ENCODE results near the gene DPYSL3.

The DPYSL3 gene

GRCh38 chr5:147512659-147513379, 3.0 kb upstream of the DPYSL3 start:
- no peak for DNase-seq

- DNase-seq = no peak
Measured at GRCh38 chr5:147510885-147511284, 1.0 kb upstream of the DPYSL3 start.

- no peak for DNase-seq
Measured at GRCh38 chr5:147509041-147509709, 693 bp downstream of the DPYSL3 start.

- no peak for DNase-seq
Measured at GRCh38 chr5:147508711-147509040, 1.2 kb downstream of the DPYSL3 start.

GRCh38 chr5:147507480-147508126, 2.3 kb downstream of the DPYSL3 start:
- DNase-seq = no peak

- no peak for DNase-seq
Measured at GRCh38 chr5:147504535-147504934, 5.3 kb downstream of the DPYSL3 start.

GRCh38 chr5:147504011-147504410, 5.9 kb downstream of the DPYSL3 start:
- no peak for DNase-seq

- no peak for DNase-seq
Measured at GRCh38 chr5:147490989-147491388, 18.9 kb downstream of the DPYSL3 start.

GRCh38 chr5:147487031-147487750, 22.7 kb downstream of the DPYSL3 start:
- no peak for DNase-seq

GRCh38 chr5:147485814-147486213, 24.1 kb downstream of the DPYSL3 start:
- DNase-seq = no peak

- DNase-seq = no peak
Measured at GRCh38 chr5:147485046-147485445, 24.8 kb downstream of the DPYSL3 start.

GRCh38 chr5:147484708-147485020, 25.2 kb downstream of the DPYSL3 start:
- DNase-seq = no peak

GRCh38 chr5:147483961-147484707, 25.7 kb downstream of the DPYSL3 start:
- DNase-seq = no peak

- DNase-seq = no peak
Measured at GRCh38 chr5:147483188-147483790, 26.6 kb downstream of the DPYSL3 start.

- no peak for DNase-seq
Measured at GRCh38 chr5:147482706-147483180, 27.1 kb downstream of the DPYSL3 start.

- no peak for DNase-seq
Measured at GRCh38 chr5:147481874-147482705, 27.8 kb downstream of the DPYSL3 start.

GRCh38 chr5:147481376-147481775, 28.5 kb downstream of the DPYSL3 start:
- no peak for DNase-seq

- DNase-seq = no peak
Measured at GRCh38 chr5:147479949-147480348, 29.9 kb downstream of the DPYSL3 start.

GRCh38 chr5:147479444-147479843, 30.4 kb downstream of the DPYSL3 start:
- DNase-seq = no peak

GRCh38 chr5:147474140-147474539, 35.7 kb downstream of the DPYSL3 start:
- no peak for DNase-seq

- no peak for DNase-seq
Measured at GRCh38 chr5:147472664-147473475, 37.0 kb downstream of the DPYSL3 start.
